ENCODE data around the gene AFP. TPM values are rescaled to one million over a fixed set of nuclear protein-coding genes. Genes with fewer than 3 reads are reported as not detected.

AFP gene
- total RNA-seq, 1 donor from 2014 or later, result not detected

DNA sequence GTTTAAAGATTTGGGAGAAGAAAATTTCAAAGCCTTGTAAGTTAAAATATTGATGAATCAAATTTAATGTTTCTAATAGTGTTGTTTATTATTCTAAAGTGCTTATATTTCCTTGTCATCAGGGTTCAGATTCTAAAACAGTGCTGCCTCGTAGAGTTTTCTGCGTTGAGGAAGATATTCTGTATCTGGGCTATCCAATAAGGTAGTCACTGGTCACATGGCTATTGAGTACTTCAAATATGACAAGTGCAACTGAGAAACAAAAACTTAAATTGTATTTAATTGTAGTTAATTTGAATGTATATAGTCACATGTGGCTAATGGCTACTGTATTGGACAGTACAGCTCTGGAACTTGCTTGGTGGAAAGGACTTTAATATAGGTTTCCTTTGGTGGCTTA, 30.9 kb upstream of the AFP start:
- intact Hi-C loops (cut with micrococcal nuclease), result no loop called here
- Histone ChIP-seq H3K4me1 (no peaks in the 10 kb centered on the region), H3K4me3 (no peak overlapping the region), H3K9me3 (replicated peaks) (no peaks in the 10 kb centered on the region), H3K27me3 (ENCODE audit: low read depth) (no peaks in the 10 kb centered on the region), H3K36me3 (no peaks in the 10 kb centered on the region), H3K27ac (replicated peaks) (no peak overlapping the region)
- no peak for DNase-seq
- TF ChIP-seq, protein P1, sequence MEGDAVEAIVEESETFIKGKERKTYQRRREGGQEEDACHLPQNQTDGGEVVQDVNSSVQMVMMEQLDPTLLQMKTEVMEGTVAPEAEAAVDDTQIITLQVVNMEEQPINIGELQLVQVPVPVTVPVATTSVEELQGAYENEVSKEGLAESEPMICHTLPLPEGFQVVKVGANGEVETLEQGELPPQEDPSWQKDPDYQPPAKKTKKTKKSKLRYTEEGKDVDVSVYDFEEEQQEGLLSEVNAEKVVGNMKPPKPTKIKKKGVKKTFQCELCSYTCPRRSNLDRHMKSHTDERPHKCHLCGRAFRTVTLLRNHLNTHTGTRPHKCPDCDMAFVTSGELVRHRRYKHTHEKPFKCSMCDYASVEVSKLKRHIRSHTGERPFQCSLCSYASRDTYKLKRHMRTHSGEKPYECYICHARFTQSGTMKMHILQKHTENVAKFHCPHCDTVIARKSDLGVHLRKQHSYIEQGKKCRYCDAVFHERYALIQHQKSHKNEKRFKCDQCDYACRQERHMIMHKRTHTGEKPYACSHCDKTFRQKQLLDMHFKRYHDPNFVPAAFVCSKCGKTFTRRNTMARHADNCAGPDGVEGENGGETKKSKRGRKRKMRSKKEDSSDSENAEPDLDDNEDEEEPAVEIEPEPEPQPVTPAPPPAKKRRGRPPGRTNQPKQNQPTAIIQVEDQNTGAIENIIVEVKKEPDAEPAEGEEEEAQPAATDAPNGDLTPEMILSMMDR (IDR thresholded peaks at IDR 0.05; ENCODE audit: borderline replicate concordance), result no peak

DNA sequence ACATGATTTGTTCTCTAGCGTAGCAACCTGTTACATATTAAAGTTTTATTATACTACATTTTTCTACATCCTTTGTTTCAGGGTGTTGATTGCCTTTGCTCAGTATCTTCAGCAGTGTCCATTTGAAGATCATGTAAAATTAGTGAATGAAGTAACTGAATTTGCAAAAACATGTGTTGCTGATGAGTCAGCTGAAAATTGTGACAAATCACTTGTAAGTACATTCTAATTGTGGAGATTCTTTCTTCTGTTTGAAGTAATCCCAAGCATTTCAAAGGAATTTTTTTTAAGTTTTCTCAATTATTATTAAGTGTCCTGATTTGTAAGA, 29.5 kb upstream of the AFP start:
- intact Hi-C loops (cut with micrococcal nuclease), result no loop called here
- H3K4me1 ChIP-seq, result no peaks in the 10 kb centered on the region
- H3K4me3 ChIP-seq, result no peak overlapping the region
- H3K27me3 ChIP-seq (ENCODE audit: low read depth), result no peaks in the 10 kb centered on the region
- TF ChIP-seq, protein P1 (IDR thresholded peaks at IDR 0.05; ENCODE audit: borderline replicate concordance), result no peak
- no peaks in the 10 kb centered on the region for H3K9me3 ChIP-seq (replicated peaks)
- no peak for DNase-seq
- no peaks in the 10 kb centered on the region for H3K36me3 ChIP-seq
- H3K27ac ChIP-seq (replicated peaks), result no peak overlapping the region

DNA sequence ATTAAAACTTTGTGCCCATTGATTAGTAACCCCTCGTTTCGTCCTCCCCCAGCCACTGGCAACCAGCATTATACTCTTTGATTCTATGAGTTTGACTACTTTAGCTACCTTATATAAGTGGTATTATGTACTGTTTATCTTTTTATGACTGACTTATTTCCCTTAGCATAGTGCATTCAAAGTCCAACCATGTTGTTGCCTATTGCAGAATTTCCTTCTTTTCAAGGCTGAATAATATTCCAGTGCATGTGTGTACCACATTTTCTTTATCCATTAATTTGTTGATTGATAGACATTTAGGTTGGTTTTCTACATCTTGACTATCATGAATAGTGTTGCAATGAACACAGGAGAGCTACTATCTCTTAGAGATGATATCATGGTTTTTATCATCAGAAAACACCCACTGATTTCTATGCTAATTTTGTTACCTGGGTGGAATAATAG, 28.8 kb upstream of the AFP start:
- H3K4me3 ChIP-seq, result no peak overlapping the region
- TF ChIP-seq, protein P1 (IDR thresholded peaks at IDR 0.05; ENCODE audit: borderline replicate concordance), result no peak
- intact Hi-C loops (cut with micrococcal nuclease), result no loop called here
- no peaks in the 10 kb centered on the region for H3K27me3 ChIP-seq (ENCODE audit: low read depth)
- no peaks in the 10 kb centered on the region for H3K4me1 ChIP-seq
- DNase-seq, result no peak
- no peaks in the 10 kb centered on the region for H3K36me3 ChIP-seq
- no peak overlapping the region for H3K27ac ChIP-seq (replicated peaks)
- H3K9me3 ChIP-seq (replicated peaks), result no peaks in the 10 kb centered on the region

DNA sequence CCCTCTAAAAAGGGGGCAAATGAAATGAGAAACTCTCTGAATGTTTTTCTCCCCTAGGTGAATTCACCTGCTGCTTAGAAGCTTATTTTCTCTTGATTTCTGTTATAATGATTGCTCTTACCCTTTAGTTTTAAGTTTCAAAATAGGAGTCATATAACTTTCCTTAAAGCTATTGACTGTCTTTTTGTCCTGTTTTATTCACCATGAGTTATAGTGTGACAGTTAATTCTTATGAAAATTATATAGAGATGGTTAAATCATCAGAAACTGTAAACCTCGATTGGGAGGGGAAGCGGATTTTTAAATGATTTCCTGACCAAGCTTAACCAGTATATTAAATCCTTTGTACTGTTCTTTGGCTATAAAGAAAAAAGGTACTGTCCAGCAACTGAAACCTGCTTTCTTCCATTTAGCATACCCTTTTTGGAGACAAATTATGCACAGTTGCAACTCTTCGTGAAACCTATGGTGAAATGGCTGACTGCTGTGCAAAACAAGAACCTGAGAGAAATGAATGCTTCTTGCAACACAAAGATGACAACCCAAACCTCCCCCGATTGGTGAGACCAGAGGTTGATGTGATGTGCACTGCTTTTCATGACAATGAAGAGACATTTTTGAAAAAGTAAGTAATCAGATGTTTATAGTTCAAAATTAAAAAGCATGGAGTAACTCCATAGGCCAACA, 27.7 kb upstream of the AFP start:
- H3K27me3 ChIP-seq (ENCODE audit: low read depth), result no peaks in the 10 kb centered on the region
- H3K27ac ChIP-seq (replicated peaks), result no peak overlapping the region
- no peak for DNase-seq
- H3K4me3 ChIP-seq, result no peak overlapping the region
- no peaks in the 10 kb centered on the region for H3K9me3 ChIP-seq (replicated peaks)
- H3K36me3 ChIP-seq, result no peaks in the 10 kb centered on the region
- intact Hi-C loops (cut with micrococcal nuclease), result no loop called here
- H3K4me1 ChIP-seq, result no peaks in the 10 kb centered on the region
- TF ChIP-seq, protein P1 (IDR thresholded peaks at IDR 0.05; ENCODE audit: borderline replicate concordance), result no peak

DNA sequence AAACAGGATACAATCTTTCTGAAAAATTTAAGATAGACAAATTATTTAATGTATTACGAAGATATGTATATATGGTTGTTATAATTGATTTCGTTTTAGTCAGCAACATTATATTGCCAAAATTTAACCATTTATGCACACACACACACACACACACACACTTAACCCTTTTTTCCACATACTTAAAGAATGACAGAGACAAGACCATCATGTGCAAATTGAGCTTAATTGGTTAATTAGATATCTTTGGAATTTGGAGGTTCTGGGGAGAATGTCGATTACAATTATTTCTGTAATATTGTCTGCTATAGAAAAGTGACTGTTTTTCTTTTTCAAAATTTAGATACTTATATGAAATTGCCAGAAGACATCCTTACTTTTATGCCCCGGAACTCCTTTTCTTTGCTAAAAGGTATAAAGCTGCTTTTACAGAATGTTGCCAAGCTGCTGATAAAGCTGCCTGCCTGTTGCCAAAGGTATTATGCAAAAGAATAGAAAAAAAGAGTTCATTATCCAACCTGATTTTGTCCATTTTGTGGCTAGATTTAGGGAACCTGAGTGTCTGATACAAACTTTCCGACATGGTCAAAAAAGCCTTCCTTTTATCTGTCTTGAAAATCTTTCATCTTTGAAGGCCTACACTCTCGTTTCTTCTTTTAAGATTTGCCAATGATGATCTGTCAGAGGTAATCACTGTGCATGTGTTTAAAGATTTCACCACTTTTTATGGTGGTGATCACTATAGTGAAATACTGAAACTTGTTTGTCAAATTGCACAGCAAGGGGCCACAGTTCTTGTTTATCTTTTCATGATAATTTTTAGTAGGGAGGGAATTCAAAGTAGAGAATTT, 26.8 kb upstream of the AFP start:
- Histone ChIP-seq H3K27ac (replicated peaks) (no peak overlapping the region), H3K4me3 (no peak overlapping the region), H3K27me3 (ENCODE audit: low read depth) (no peaks in the 10 kb centered on the region), H3K9me3 (replicated peaks) (no peaks in the 10 kb centered on the region), H3K4me1 (no peaks in the 10 kb centered on the region), H3K36me3 (no peaks in the 10 kb centered on the region)
- intact Hi-C loops (cut with micrococcal nuclease), result no loop called here
- DNase-seq, result no peak
- TF ChIP-seq, protein P1 (IDR thresholded peaks at IDR 0.05; ENCODE audit: borderline replicate concordance), result no peak

Data from left ventricle myocardium inferior (tissue), 1 donor.